ENCODE data around the gene EHMT2.

The EHMT2 gene

DNA sequence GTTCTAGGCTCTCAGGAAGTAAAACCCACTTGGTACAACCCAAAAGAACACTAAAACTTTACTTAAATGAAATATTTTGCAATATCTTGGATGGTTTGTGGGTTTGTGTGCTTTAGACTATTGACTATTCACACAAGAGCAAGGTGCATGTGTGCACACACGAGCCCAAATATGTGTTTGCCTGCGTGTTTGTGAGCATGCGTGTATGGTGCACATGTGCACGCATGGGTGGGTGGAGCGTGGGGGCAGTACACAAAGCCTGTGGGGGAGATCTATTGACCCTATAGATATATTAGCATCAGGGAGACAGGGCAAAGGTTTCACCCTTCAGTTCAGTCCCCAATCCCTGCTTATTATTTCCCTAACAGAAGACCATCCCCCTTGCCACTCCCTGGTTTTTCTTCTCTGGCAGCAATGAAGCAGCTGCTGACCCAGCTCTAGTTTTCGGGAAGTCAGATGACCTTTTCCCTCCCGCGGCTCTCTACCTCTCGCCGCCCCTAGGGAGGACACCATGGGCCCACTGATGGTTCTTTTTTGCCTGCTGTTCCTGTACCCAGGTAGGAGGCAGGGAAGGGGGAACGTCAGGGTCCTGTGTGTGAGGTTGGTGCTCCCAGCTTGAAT lies 29.9 kb upstream of the EHMT2 start, which contains the start of gene C2:
TSS of gene C2 (plus strand) at position 476 of the 621 bp plus-strand sequence. CDS start at position 512, 36 bp downstream.
- no peak within 1 kb of the TSS for H3K27ac ChIP-seq
- TF ChIP-seq CTCF (conservative IDR thresholded peaks at IDR 0.05) = no peak

DNA sequence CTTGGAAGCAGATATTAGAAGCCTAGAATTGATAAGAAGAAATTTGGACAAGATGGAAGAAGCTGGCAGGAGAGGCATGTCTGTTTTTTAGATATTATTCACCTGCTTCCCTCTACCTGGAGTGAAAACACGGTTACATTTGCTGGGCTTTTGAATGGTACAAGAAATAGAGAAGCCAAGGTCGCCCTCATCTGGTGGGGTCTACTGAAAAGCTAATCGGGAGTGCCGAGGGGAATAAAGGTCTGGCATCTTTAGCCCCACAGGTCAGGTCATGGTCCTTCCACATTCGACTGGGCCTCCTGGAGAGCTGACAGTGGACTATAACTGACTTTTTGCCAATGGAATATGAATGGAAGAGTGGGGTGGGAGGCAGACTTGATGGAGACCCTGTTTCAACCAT lies 25.4 kb upstream of the EHMT2 start:
- no peak overlapping the region for H3K27ac ChIP-seq
- no peak for TF ChIP-seq CTCF (conservative IDR thresholded peaks at IDR 0.05)

DNA sequence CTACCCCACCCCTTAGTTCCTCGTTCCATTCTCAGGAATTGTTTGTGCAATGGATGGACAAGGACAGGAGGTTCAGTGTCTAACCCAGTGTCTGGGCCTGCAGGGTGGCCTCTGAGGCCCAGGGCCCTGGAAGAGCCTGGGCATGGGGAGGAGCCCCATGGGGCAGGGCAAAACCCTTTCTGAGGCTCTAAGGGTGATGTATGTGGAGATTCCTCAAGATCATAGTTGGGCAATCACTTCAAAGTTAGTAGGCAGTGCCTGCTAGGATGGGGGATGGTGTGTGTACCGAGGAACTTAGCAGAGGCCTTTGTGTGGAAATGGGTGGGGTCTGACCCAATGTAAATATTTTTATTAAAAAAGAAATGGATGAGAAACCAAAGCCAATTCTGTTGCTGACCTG lies 23.3 kb upstream of the EHMT2 start:
- TF ChIP-seq CTCF (conservative IDR thresholded peaks at IDR 0.05) = no peak
- H3K27ac ChIP-seq = peak overlapping the region; percentile 56

- TF ChIP-seq CTCF (conservative IDR thresholded peaks at IDR 0.05) = no peak
- peak overlapping the region; percentile 56 for H3K27ac ChIP-seq
Observed at GRCh38 chr6:31919624-31920303, 22.3 kb upstream of the EHMT2 start.

- TF ChIP-seq CTCF (conservative IDR thresholded peaks at IDR 0.05) = no peak
Observed at GRCh38 chr6:31918069-31918720, 20.7 kb upstream of the EHMT2 start.

DNA sequence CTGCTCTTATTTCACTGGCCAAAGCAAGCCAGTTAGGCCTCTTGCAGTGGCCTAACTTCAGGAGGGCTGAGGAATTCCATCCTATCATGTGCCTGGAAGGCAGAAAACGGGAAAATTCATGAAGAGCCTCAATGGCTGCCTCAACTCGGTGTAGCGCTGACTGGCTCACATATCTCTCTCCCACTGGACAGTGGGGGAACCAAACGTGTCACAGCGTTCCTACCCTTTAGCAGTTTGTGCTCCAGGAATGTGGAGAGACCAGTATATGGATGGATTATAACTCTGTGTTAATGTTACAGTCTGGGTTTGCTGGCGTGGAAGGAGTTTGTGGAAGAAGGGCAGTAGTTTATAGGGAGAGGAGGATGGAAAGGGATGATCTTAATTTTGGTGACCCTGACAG lies 18.3 kb upstream of the EHMT2 start:
- no peak overlapping the region for H3K27ac ChIP-seq
- no peak for TF ChIP-seq CTCF (conservative IDR thresholded peaks at IDR 0.05)

More at GRCh38 chr6:31918069-31918720, 20.7 kb upstream of the EHMT2 start:
- H3K27ac ChIP-seq = no peak overlapping the region

GRCh38 chr6:31915351-31915750 lies 17.9 kb upstream of the EHMT2 start:
- no peak for TF ChIP-seq CTCF (conservative IDR thresholded peaks at IDR 0.05)
- no peak overlapping the region for H3K27ac ChIP-seq
